Ishikawa (cell line): ENCODE results near the gene PARD3.

ENCODE experiments used
- EP300 ChIP-seq: IDR thresholded peaks from 2 replicates; pipeline ENCODE4 v1.6.1; 2012; ENCODE audit warnings: borderline replicate concordance
- MAX ChIP-seq: IDR thresholded peaks from 2 replicates; pipeline ENCODE4 v1.6.1; 2012
- NFIC ChIP-seq: IDR thresholded peaks from 2 replicates; pipeline ENCODE4 v1.6.1; 2012
- REST ChIP-seq: IDR thresholded peaks from 2 replicates; pipeline ENCODE4 v1.6.1; 2012; ENCODE audit warnings: low read depth, mild to moderate bottlenecking

- TF ChIP-seq EP300: no peak
- no peak for TF ChIP-seq MAX
- TF ChIP-seq NFIC: no peak
- TF ChIP-seq REST: no peak
Observed at GRCh38 chr10:34273340-34273739, 541.8 kb downstream of the PARD3 start.
